Upper lobe of left lung (tissue), 4 donors: ENCODE data around the gene XYLT1.

ENCODE experiments used
- POLR2A ChIP-seq, 4 donors: fragments of 450-650 bp; IDR thresholded peaks; one replicate each; pipeline ENCODE4 v1.5.1; 2016 to 2017; ENCODE audit warnings: antibody characterized with exemption in 4 of 4, mild to moderate bottlenecking in 2 of 4
- TF ChIP-seq, protein P1 (sequence below), 6 experiments: fragments of 450-650 bp in 4 of 6; fragments of 200-600 bp in 2 of 6; sonication (generic) in 2 of 6; IDR thresholded peaks; one replicate each; pipeline ENCODE4 v1.5.1; 2016 to 2019; ENCODE audit warnings: antibody characterized with exemption in 6 of 6

GRCh38 chr16:17447101-17447569, 23.6 kb downstream of the XYLT1 start:
- TF ChIP-seq POLR2A (IDR thresholded peaks at IDR 0.05), result no peak
- TF ChIP-seq, protein P1, sequence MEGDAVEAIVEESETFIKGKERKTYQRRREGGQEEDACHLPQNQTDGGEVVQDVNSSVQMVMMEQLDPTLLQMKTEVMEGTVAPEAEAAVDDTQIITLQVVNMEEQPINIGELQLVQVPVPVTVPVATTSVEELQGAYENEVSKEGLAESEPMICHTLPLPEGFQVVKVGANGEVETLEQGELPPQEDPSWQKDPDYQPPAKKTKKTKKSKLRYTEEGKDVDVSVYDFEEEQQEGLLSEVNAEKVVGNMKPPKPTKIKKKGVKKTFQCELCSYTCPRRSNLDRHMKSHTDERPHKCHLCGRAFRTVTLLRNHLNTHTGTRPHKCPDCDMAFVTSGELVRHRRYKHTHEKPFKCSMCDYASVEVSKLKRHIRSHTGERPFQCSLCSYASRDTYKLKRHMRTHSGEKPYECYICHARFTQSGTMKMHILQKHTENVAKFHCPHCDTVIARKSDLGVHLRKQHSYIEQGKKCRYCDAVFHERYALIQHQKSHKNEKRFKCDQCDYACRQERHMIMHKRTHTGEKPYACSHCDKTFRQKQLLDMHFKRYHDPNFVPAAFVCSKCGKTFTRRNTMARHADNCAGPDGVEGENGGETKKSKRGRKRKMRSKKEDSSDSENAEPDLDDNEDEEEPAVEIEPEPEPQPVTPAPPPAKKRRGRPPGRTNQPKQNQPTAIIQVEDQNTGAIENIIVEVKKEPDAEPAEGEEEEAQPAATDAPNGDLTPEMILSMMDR (IDR thresholded peaks at IDR 0.05), result no peak
